COLO829 (cell line): Measurements from ENCODE around the gene FHAD1.
A peak's percentile ranks its signal among the peaks of the same experiment; 100 is the strongest.
"Not testable (repeated sequence)": the region's sequence is repeated elsewhere in the genome, so short reads cannot be mapped to it uniquely, and the experiment has no call there.

Experiments used
- DNase-seq: peaks from one replicate; pipeline ENCODE4 v3.0.0; 2012; ENCODE audit warnings: low spot score

Gene FHAD1

DNA sequence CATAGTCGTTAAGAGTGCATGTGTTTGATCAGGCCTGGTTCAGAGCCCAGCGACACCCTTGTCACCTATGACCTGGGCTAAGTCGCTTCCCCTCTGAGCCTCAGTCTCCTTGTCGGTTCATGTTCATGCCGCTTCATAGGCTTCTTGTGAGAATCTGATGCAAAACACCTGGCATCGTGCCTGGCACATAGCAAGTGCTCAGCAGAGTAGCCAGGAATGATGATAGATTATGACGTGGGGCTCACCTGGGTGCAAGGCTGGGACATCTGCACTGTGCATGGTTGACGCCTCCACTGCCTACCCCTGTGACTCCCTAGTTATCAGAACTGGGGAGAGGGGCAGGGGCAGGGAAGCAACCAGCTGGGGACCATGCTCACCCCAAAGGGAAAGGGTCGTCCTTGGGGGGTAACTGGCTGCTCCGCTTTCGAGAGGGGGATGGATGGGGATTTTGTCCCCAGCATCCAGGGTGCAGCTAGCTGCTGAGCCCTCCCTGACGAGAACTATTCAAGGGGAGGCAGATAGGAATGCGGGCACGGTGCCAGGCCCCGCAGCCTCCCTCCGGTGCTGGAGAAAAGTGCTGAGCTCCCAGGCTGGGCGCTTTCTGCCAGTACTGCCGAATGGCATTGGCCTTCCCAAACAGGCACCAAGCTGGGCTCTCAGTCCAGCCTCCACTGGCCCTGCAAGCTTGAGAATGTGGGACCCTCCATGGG, 171.9 kb downstream of the FHAD1 start:
- DNase-seq, result no peak

- no peak for DNase-seq
Observed at GRCh38 chr1:15420853-15421465, 173.9 kb downstream of the FHAD1 start.

DNA sequence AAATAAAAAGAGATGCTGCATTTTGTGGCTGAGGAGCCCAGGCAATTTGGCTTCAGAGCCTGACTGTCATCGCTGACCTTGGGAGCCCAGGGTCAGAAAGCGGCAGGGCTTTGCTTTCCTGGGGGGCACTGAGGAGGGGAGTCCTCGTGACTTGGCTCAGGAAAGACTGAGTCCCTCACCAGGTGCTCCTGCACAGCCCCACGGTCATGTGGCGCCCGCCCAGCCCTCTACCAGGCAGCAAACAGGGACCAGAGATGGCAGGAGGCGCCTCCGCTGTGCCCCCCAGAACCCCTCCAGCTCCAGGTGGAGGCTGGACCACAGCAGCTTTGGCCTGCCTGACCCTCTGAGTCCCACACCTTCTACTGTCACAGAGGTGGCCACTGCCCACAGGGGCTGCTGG, 175.8 kb downstream of the FHAD1 start:
- DNase-seq, result no peak

- DNase-seq, result peak; percentile 42
Observed at GRCh38 chr1:15423355-15424077, 176.5 kb downstream of the FHAD1 start.

GRCh38 chr1:15424146-15424667, 177.2 kb downstream of the FHAD1 start:
- DNase-seq, result no peak

DNA sequence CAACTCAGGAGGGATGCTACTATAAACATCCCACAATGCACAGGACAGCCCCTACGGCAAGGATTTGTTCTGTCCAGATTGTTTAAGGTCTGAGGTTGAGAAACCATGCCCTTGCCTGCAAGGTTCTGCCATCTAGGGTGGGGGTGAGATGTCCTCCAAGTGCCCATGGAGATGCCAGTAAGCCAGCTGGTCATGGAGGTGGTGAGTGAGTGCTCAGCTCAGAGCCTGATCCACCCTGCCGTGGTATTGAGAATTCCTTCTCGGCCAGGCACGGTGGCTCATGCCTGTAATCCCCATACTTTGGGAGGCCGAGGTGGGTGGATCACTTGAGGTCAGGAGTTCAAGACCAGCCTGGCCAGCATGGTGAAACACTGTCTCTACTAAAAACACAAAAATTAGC, 178.0 kb downstream of the FHAD1 start:
- DNase-seq, result no peak

GRCh38 chr1:15425521-15425920, 178.5 kb downstream of the FHAD1 start:
- DNase-seq, result no peak

DNA sequence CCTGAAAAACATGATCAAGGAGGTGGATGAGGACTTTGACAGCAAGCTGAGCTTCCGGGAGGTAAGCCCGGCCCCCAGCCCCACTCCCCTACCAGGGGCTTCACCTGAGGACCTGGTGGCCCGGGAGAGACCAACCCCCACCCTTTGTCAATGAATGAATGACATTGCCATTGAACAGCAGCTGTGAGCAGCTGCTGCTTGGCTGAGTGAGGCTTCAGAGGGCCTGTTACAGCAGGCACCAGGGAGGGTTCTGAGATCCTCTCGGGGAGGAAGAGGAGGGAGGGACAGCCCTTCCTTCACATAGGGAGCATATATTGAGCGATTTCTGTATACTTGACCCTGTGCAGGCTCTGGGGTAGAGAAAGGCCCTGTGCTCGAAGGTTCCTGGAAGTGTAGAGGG, 178.9 kb downstream of the FHAD1 start:
- DNase-seq, result no peak

DNA sequence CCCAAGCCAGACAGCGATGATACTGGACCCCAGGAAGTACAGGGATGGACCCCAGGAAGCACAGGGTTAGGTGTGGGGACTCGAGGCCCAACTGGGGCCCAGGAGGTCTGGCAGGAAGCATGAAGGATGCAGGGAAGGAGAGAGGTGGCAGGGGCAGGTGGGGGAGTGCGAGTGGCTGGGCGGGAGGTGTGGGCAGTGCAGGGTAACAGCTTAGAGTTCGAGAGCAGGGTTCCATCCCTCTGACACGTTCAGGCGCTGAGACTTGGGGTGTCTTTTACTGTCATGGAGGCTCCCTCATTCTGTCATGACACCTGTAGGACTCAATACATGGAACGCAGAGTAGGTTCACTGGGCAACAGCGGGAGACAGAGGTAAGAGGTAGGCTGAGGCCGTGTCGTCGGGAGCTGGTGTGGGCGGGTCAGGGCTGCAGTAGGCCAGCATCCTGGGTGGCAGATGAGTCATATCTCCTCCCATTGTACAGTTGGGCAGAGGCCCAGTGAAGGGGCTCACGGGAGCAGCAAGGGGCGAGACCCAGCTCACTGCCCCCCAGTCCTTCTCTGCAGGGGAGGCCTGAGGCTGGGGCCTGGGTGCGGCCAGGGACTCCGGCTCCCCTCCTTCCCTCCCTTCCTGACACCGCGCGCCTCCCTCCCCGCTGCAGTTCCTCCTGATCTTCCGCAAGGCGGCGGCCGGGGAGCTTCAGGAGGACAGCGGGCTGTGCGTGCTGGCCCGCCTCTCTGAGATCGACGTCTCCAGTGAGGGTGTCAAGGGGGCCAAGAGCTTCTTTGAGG, 179.7 kb downstream of the FHAD1 start:
- no peak for DNase-seq

GRCh38 chr1:15427280-15427666, 180.2 kb downstream of the FHAD1 start:
- no peak for DNase-seq

- not testable (repeated sequence) for DNase-seq
Observed at GRCh38 chr1:15428252-15428651, 181.2 kb downstream of the FHAD1 start.

GRCh38 chr1:15428815-15429435, 181.9 kb downstream of the FHAD1 start:
- no peak for DNase-seq

DNA sequence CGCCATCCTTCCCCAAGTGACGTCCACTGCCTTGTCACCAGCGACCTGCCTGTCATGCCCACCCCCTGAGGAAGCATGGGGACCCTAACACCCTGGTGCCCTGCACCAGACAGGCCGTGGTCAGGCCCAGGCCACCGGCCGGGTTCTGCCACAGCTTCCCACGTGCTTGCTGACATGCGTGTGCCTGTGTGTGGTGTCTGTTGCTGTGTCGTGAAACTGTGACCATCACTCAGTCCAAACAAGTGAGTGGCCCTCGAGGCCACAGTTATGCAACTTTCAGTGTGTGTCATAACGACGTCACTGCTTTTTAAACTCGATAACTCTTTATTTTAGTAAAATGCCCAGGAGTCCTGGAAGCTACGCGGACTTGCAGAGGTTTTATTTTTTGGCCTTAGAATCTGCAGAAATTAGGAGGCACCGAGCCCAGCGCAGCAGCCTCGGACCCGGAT, 182.7 kb downstream of the FHAD1 start:
- DNase-seq, result no peak

GRCh38 chr1:15430787-15431570, 184.0 kb downstream of the FHAD1 start:
- peak; percentile 54 for DNase-seq

GRCh38 chr1:15431571-15431948, 184.5 kb downstream of the FHAD1 start:
- DNase-seq, result no peak

GRCh38 chr1:15432324-15432723, 185.3 kb downstream of the FHAD1 start:
- DNase-seq, result no peak

DNA sequence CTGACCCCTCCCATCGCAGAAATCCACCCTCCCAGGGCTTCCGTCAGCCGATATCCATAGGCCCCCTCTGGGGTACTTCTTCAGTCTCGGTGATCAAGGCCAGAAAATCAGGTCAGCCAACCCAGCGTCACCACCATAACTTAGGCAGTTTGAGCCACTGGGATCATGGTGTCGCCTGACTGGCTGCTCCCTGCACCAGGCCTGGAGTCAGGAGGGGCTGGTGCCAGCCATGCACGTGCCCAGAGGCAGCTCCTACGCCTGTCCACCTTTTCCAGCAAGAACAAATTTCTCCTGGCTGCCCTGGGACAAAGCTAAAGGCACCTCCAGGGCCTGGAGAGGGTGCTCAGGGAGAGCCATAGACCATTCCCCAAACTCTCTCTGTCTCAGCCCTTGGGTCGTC, 186.4 kb downstream of the FHAD1 start:
- no peak for DNase-seq

- not testable (repeated sequence) for DNase-seq
Observed at GRCh38 chr1:15434739-15435138, 187.7 kb downstream of the FHAD1 start.

GRCh38 chr1:15435239-15436077, 188.4 kb downstream of the FHAD1 start:
- no peak for DNase-seq

DNA sequence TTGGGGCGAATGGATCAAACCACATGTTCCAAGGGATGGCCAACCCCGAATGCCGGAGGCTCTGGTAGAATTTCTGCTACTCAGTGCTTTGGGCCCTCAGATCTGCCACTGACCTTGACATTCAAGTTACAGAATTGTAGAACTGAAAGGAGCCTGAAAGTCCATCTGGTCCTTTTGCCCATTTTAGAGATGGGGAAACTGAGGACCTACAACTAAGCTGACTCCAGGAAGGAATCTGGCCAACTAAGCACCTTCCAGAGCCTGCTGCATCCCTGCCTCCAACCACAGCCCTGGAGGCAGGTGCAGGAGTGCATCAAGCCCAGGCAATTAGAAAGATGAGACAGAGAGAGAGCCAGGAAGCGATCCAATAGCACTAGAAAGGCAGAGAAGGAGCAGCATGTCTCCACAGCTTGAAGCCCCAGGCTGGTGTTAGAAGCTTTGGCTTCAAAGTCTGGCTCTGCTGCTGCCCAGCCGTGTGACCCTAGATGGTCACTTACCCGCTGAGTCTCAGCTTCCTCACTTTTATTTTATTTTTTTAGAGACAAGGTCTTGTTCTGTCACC, 189.9 kb downstream of the FHAD1 start:
- no peak for DNase-seq
